NCI-H146 treated with DMSO at 0.1 percent for 48 hours (cell line): ENCODE results near the gene PATJ.

Experiments used
- DNase-seq: peaks from one replicate; lab custom pipeline; 2025; ENCODE audit not compliant: unreplicated experiment; lab: John Stamatoyannopoulos, UW

The PATJ gene

DNA sequence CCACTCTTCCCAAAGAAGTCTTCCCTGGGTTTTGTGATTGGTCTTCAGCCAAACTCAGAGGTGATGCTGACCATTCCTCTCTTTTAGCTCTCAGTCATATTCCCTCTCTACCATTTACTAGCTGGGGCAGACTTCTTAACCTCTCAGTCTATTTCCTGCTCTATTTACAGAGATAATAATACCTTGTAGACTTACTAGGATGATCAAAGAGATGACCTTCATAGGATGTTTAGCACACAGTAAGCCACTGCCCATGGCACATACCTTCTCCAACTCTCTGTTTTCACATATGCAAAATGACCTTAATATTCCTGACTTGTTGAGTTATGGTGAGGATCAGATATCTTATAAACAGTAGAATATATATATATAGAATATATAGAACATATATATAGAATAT is 346.2 kb downstream of the PATJ start:
- no peak for DNase-seq

- no peak for DNase-seq
Observed at GRCh38 chr1:62089570-62089969, 347.3 kb downstream of the PATJ start.

GRCh38 chr1:62090016-62090415 is 347.7 kb downstream of the PATJ start:
- DNase-seq = no peak

- no peak for DNase-seq
Observed at GRCh38 chr1:62092110-62092509, 349.8 kb downstream of the PATJ start.

DNA sequence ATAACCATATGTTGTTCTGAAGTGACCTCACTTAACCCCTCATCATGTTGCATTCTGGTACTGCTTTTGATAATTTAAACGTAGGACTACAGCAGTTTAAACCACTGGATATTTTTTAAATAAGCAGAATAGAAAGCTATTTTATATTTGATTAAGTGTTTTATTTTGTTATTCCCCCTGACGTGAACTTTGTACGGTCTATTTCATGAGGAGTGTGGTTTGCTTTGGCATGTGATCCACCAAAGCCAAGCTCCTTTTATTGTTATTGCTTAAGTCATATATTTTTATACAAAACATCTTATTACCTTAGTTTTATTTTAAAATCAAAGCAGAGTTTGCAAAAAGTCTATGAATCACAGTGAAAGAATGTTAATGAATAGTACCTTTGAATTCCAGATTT is 351.0 kb downstream of the PATJ start:
- no peak for DNase-seq

DNA sequence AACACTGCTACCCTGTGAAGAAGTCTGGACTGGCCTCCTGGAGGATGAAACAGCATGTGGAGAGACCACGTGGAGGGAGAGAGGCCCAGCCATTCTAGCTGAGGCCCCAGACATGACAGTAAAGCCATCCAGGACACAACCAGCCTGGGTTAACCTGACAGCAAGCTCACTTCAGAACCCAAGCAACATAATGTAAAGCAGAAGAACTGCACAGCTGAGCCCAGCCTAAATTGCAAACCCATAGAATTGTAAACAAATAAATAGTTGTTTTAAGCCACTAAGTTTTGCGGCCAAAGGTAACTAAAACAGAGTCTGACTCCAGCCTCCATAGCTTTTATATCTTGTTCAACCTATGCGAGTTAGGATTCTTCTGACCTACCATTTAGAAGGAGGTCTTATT is 355.2 kb downstream of the PATJ start:
- DNase-seq = no peak

DNA sequence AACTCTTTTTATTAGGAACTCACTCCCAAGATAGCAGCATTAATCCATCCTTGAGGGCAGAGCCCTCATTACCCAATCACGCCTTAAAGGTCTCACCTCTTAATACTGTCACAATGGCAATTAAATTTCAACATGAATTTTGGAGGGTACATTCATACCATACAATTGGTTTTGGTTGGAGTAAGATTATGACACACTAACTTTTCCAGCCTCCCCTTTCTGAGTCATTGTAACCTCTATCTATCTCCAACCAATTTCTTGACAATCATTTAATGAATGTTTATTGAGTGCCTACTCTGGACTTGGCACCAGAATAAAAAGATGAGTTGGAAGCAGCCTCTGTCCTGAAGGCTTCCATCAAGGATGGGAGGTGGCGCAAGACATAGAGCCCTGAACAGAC is 358.2 kb downstream of the PATJ start:
- no peak for DNase-seq

DNA sequence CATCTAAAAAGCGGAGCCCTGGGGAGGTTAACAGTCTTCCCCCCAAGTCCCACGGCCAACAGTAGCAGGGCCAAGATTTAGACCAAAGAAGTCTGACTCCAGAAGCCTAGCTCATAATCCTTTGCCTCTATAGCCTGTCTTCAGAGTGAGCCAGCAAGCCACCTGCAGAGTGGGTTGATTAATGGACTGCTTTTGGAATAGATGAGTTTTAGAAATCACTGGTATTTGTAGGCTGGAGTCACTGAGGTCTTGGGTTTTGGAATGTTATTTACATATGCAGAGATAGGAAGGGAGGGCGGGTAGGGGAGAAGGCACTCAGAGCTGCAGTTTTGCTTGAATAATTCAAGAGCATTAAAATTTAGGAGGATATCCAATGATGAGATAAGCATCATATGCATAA is 361.6 kb downstream of the PATJ start:
- DNase-seq = no peak

GRCh38 chr1:62107923-62108322 is 365.6 kb downstream of the PATJ start:
- DNase-seq = no peak

- DNase-seq = no peak
Observed at GRCh38 chr1:62109124-62109523, 366.8 kb downstream of the PATJ start.

- DNase-seq = no peak
Observed at GRCh38 chr1:62110198-62110817, 368.0 kb downstream of the PATJ start.

- DNase-seq = no peak
Observed at GRCh38 chr1:62111084-62111483, 368.8 kb downstream of the PATJ start.

DNA sequence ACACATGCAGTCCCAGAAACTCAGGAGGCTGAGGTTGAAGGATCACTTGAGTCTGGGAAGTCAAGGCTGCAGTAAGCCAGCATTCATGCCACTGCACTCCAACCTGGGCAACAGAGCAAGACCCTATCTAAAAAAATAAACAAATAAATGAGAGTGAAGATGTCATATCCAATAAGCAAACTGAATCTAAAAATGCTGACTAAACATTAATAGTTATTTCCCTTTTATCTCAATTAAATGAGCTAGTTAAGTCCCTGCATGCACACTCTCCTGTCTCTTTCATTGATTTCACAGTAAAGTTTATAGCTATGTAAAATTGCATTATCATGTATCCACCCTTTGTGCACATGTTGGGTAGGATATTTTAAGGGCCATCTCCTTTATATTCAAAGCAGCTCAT is 371.2 kb downstream of the PATJ start:
- no peak for DNase-seq

DNA sequence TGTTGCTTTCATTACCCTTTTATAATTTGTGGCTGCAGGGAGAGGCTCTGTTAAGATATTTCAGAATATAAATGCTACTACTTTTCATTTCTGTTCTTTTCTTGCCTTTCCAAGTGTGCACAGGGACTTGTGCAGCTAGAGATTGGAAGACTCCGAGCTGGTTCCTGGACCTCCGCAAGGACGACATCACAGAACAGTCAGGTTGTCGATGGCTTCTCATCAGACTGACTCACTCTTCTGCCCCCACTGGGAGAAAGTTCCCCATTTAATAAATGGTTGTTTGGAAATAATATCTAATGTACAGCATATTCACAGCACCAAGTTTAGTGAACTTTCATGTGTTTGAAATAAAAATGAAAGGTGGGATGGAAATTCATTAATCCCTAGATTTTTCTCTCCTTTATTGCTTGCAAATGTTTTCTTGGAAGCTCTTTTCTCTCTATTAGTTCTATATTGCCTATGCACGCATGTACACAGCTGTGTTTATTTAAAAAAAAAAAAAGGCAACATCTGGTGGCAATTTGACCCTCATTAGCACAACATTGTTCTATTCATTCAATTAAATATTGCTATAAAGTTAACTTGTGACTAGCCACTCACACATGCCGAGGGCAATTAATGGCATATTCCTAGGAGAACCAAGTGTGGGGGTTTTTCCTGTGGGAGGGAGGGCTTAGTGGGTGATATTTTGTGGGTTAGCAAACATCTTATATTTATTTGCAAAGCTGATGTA is 374.9 kb downstream of the PATJ start:
- no peak for DNase-seq

- no peak for DNase-seq
Observed at GRCh38 chr1:62126579-62127290, 384.5 kb downstream of the PATJ start.

- DNase-seq = no peak
Observed at GRCh38 chr1:62128745-62129144, 386.5 kb downstream of the PATJ start.

DNA sequence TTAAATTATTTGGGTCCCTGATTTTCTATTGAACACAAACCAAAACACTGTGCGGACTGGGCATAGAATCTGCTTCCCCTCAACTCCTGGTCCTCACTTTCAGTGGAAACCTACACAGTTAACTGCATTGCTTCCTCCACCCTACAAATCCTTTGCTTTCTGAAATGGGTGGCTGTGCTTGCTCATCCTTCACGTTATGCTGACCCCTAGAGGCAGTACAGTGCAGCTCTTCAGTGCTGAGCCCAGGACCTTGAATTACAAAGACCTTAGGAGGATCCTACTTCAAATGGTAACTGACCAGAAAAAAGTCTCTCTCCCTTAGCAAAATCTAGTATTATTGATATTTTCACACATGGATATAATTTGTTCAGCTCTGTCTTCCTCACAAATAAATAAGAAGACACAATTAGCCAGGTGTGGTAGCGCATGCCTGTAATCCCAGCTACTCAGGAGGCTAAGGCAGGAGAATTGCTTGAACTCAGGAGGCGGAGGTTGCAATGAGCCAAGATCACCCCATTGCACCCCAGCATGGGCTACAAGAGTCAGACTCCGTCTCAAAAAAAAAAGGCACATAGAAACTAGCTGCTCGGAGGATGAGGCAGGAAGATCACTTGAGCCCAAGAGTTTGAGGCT is 388.9 kb downstream of the PATJ start:
- peak; percentile 35 for DNase-seq

DNA sequence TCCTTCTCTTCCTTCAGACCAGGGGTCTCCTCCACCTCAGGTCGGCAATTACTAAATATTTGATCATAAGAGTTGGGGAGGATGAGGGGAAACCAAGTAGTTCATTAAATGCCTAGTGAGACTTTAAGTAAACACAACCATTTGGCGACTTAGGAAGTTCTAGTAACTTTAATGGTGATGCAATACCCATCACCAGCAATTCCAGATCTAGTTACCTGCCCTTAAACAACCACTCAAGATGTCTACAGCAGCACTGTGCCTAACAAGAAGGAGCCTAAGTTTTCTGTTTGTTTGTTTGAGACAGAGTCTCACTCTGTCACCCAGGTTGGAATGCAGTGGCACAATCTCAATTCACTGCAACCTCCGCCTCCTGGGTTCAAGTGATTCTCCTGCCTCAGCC is 395.7 kb downstream of the PATJ start:
- no peak for DNase-seq

DNA sequence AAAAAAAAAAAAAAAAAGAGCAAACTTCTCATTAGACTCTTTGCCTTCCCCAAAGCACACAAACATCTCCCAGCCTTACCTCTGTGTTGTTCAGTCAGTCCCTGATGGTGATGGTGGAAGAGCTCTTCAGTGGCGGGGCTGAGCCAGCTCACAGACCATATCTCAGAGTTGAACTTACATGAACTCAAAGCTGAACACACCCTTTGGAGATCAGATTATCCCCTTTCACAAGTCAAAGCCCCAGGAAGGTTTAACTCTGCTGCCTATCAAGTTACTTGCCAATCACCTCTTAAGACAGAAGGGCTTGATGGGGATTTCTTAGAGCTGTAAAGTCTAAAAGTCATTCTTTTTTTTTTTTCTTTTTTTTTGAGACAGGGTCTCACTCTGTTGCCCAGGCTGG is 397.1 kb downstream of the PATJ start:
- DNase-seq = no peak

- no peak for DNase-seq
Observed at GRCh38 chr1:62140666-62141065, 398.4 kb downstream of the PATJ start.

- DNase-seq = no peak
Observed at GRCh38 chr1:62142496-62142895, 400.2 kb downstream of the PATJ start.
